Astrocyte of the cerebellum (primary cell): Measurements from ENCODE around the gene SLC2A8.

Experiments
- DNase-seq: peaks from one replicate; pipeline ENCODE4 v3.0.0-alpha.2; 2011; ENCODE audit warnings: low read depth
- H3K4me3 ChIP-seq: 2 replicates; pipeline ENCODE4 v1.5.1; 2011; ENCODE audit warnings: mild to moderate bottlenecking, low read depth, low read length, moderate library complexity
- in situ Hi-C: cut with HindIII; loops from 2 replicates; pipeline ENCODE4 v1.10.0; 2017; ENCODE audit warnings: low sequenced_read_pairs
- TF ChIP-seq, protein P1 (sequence below): IDR thresholded peaks from 2 replicates; pipeline ENCODE4 v1.5.1; 2012; ENCODE audit warnings: low read length, low read depth, moderate library complexity, mild to moderate bottlenecking; ENCODE audit errors: missing control alignments

SLC2A8 gene

DNA sequence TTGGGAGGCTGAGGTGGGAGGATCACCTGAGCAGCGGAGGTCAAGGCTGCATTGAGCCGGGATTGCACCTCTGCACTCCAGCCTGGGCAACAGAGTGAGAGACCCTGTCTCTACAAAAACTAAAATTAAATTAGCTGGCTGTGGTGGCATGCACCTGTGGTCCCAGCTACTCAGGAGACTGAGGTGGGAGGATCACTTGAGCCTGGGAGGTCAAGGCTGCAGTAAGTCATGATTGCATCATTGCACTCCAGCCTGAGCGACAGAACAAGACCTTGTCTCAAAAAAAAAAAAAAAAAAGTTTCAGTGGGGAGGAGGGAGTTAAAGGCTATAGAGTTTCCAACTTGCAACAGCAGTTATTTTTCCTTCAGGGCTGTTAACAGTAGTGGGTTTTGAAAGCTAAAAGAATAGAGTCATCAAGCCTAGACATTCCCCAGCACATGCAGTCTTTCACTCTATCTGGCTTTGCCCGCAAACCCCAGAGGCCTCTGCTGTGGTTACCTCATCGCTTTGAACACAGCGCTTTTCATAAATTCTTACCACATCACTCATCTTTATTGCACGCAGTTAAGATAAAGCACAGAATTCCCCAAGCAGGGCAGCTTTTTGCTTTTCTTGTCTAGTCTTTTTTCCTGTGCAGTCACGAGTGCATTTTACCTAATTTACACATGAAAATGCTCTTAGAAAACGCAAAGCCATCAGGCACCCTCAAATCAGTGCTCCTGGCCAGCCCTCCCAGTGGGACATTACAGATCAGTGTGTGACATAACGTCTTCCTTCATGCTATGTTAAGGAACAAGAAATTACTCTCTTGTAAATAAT is 8.7 kb upstream of the SLC2A8 start:
- peak; percentile 97 for DNase-seq
- in situ Hi-C loops: no loop called here
- TF ChIP-seq, protein P1, sequence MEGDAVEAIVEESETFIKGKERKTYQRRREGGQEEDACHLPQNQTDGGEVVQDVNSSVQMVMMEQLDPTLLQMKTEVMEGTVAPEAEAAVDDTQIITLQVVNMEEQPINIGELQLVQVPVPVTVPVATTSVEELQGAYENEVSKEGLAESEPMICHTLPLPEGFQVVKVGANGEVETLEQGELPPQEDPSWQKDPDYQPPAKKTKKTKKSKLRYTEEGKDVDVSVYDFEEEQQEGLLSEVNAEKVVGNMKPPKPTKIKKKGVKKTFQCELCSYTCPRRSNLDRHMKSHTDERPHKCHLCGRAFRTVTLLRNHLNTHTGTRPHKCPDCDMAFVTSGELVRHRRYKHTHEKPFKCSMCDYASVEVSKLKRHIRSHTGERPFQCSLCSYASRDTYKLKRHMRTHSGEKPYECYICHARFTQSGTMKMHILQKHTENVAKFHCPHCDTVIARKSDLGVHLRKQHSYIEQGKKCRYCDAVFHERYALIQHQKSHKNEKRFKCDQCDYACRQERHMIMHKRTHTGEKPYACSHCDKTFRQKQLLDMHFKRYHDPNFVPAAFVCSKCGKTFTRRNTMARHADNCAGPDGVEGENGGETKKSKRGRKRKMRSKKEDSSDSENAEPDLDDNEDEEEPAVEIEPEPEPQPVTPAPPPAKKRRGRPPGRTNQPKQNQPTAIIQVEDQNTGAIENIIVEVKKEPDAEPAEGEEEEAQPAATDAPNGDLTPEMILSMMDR: no peak
- no peak overlapping the region for H3K4me3 ChIP-seq

DNA sequence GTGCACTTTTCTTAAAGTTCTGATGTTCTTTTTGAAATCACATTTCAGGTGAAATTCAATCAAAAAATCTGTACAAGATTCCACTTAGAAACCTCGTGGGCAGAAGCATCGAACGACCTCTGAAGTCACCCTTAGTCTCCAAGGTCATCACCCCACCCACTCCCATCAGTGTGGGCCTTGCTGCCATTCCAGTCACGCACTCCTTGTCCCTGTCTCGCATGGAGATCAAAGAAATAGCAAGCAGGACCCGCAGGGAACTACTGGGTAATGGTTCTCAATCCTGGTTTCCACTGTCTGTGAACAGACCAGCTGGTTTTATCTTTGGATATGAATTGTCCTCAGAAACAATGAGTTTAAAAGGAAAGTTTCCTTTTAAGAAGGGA is 8.1 kb upstream of the SLC2A8 start:
- no peak overlapping the region for H3K4me3 ChIP-seq
- in situ Hi-C loops: no loop called here
- DNase-seq: no peak
- TF ChIP-seq, protein P1: no peak

- no peak overlapping the region for H3K4me3 ChIP-seq
- in situ Hi-C loops: loop anchor here (5.0 kb wide), 1 partner anchor 52 kb away; no protein-coding TSS in a partner anchor
These were observed 7.4 kb upstream of the SLC2A8 start for GRCh38 chr9:127389381-127390247.

DNA sequence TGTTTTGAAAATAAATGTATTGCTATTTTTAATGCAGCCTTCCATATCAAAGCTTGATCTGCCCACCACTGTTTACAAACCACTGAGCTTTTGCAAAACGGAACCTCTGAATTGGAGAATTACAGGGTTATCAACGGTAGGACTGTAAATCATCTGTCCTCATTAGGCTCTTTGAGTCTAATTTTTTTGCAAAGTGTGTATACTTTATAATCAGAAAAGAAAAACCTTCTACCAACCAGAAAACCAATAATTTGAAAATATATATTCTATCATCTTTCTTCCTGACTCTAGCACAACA is 6.8 kb upstream of the SLC2A8 start:
- no peak overlapping the region for H3K4me3 ChIP-seq
- no peak for DNase-seq
- in situ Hi-C loops: loop anchor here (5.0 kb wide), 1 partner anchor 53 kb away; no protein-coding TSS in a partner anchor
- TF ChIP-seq, protein P1: no peak

More at GRCh38 chr9:127389381-127390247, 7.4 kb upstream of the SLC2A8 start:
- TF ChIP-seq, protein P1: no peak
- no peak for DNase-seq

DNA sequence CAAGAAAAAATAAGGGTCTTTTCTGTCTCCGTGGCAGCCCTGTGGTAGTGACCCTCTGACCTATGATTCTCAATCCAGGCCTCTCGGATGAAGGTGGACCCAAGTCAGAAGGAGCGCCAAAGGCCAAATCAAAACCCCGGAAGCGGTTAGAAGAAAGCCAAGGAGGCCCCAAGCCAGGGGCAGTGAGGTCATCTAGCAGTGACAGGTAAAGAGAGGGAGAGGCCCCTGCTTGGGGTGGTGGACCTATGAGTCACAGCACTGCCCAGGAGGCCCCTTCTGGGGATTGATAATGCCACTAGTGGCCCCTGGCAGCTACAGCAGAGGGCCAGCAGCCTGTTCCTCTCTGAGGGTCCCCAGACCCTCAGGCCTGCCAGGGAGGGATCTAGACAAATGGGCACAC is 6.4 kb upstream of the SLC2A8 start:
- H3K4me3 ChIP-seq: no peak overlapping the region
- in situ Hi-C loops: loop anchor here (5.0 kb wide), 1 partner anchor 53 kb away; no protein-coding TSS in a partner anchor
- DNase-seq: no peak
- TF ChIP-seq, protein P1: no peak

- DNase-seq: no peak
- in situ Hi-C loops: loop anchor here (5.0 kb wide), 1 partner anchor 55 kb away; no protein-coding TSS in a partner anchor
- TF ChIP-seq, protein P1: no peak
- H3K4me3 ChIP-seq: no peak overlapping the region
These were observed 4.8 kb upstream of the SLC2A8 start for GRCh38 chr9:127392166-127392565.
